Measurements from ENCODE around the gene CDCA7L.
"Not testable (repeated sequence)": the region's sequence is repeated elsewhere in the genome, so short reads cannot be mapped to it uniquely, and the experiment has no call there.

The CDCA7L gene

DNA sequence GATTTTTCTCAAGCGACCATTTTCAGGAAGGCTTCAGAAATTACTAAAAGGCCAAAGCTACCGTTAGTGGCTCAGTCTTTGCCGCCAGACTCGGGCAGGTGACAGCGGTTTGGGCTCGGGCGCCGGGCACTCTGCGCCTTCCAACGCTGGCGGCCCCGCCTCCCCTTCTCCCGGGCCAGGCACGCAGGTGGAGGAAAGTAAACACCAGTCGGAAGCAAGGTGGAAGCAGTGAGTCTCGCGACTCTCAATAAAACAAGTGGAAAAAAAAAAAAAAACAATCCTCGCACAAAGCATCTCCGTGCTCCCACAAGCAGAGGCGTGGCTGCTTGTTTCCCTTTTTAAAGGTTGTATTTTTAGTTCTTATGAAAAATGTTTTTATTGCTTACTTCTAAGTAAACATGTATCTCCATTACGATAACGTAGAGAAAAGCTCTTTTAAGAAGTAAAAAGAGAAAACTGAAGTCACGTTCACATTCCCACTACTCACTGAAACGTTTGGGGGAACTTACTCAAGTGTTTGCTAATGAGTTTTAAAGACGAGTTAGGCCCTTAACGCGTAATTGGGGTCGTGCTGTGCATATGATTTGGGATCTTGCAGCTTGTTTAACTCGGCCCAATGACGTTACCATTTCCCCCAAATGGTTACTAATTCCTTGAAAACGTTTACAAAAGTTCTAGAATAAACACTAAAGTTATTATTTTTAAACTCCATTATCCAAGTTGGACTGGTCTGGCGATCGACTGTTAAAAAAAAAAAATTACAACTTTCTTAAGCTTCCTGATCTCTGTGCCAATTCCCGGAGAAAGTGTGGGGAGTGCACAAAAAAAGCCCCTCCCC is 864 bp downstream of the CDCA7L start:
- no peak for DNase-seq (ENCODE audit: low spot score)
- no peak for FAIRE-seq

DNA sequence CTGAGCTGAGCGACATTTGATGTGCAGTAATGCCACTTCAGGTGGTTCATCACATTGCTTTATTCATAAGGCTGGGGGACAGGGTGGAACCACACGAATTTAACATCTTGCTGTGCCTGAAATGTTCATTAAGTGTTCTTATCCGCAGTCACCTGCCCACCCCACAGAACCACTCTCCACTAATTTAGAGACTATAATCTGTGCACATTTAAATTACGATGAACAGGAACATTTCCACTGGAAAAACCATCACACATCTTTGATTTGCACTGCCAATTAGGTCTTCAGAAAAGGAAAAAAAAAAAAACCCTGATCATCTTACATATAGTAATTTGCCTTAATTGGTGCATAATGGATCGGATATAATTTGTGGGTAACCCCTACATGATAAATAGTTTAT is 2.3 kb downstream of the CDCA7L start:
- DNase-seq (ENCODE audit: low spot score) (no peak), FAIRE-seq (no peak)

DNA sequence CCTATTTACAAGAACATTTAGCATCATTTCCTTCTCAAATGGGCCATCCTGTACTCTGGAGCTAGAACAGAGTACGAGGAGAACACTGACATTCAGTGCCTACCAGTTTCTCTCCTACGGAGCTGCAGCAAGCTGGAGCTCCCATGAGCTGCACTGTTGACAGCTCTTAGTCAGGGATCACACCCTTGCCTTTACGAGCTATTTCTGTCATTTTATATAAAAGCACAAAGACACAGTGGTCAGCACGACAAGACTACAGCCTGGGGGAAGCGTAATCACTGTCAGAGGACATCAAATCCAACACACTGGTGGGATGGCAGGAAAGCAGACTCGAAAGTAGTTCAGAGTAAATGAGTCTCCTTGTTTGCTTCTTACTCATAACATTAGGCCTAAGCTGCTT is 2.7 kb downstream of the CDCA7L start:
- FAIRE-seq = no peak
- DNase-seq (ENCODE audit: low spot score) = no peak

DNA sequence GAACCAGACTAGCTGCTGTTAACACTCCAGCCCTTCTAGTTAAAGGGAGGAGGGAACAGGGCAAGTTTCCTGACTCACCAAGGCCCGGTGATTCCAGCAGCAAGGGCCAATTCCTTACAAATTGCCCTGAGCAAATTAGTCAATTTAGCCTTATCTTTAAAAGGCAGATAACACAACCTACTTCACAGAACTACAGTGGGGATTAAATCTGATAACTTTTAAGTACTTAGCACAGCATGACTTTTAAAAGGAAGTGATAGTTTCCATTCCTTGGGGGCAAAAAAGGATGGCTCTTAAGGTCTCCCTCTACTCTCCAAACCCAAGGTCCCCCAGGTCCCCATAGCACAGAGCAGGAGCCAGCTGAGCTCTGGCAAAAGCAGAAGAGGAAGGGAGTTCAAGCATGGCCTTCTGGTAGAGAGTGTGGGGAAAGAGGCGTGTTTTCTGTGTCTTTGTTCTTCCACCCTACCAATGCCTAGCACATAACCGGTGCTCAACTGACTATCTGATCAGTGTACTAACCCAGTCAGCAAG is 4.0 kb downstream of the CDCA7L start:
- FAIRE-seq (peak; percentile 22), DNase-seq (ENCODE audit: low spot score) (no peak)

DNA sequence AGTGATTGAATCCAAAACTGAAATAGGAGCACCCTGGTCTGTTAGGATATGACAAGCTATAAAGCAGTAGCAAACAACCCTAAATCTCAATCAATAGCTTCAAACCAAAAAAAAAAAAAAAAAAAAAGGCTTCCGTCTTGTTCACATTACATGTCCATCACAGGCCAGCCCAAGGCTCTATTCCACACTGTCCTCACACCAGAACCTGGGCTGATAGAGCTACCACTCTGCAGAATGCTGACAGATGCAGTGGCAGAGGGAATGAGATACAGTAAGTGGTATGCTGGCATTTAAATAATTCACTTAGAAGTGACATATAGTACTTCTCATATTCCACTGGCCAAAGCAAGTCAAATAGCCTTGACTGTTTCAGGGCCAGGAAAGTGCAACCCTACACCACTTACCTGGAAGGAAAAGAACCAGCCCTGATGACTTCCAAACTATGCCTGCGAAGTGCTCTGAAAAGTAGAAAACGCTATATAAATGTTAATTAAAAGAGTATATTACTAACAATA is 5.8 kb downstream of the CDCA7L start:
- FAIRE-seq = no peak
- no peak for DNase-seq (ENCODE audit: low spot score)

DNA sequence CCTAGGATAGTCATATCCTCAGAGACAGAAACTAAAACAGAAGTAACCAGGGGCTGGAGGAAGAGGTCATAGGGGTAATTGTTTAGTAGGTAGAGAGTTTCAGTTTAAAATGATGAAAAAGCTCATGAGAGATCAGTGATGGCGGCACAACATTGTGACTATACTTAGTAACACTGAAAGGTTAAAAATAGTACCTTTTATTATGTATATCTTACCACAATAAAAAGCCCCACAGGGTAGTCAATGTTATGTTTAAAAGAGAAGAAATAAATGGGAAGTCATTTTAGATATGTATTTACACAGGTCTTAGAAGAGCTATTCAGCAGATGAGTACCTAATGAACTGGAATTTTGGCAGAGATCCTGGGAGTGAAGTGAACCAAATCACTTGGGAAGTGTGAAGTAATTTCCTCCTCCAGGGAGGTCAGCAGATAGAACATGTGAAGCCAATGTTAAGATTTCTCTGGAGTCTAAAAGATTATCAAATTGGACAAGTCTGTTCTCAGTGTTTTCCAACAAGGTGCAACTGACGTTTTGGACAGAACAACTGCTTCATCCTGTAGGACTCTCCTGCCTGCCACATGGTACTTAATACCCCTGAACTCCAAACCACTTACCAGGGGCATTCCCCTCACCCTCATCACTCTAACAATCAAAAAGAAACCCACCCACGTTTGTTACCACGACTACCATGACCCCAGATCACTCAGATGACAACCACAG is 6.4 kb downstream of the CDCA7L start:
- FAIRE-seq = peak; percentile 97
- DNase-seq (ENCODE audit: low spot score) = peak; percentile 87

DNA sequence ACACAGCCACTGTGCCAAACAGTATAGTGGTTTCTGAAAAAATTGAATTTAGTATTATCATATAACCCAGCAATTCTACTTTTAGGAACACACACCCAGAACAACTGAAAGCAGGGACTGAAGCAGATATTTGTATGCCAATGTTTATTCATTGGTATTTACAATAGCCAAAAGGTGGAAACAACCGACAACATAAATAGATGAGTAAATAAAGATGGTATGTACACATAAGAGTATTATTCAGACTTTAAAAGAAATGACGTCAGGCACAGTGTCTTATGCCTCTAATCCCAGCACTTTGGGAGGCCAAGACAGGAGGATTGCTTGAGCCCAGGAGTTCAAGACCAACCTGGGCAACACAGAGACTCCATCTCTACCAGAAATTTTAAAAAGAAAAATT is 7.2 kb downstream of the CDCA7L start:
- DNase-seq (ENCODE audit: low spot score) = no peak

DNA sequence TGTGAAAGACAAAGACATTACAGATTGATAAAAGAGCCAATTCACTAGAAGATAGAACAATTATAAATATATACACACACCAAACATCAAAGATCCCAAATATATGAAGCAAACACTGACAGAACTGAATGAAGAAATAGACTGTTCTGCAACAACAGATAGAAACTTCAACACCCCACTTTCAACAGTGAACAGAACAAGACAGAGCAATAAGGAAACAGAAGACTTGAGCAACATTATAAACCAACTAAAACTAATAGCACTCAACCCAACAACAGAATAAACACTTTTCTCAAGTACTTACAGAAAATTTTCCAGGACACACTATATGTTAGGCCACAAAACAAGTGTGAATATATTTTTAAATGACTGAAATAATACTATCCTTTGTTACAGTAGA is 10.9 kb downstream of the CDCA7L start:
- no peak for FAIRE-seq
- no peak for DNase-seq (ENCODE audit: low spot score)

More for the DNA sequence above, 7.2 kb downstream of the CDCA7L start:
- no peak for FAIRE-seq

DNA sequence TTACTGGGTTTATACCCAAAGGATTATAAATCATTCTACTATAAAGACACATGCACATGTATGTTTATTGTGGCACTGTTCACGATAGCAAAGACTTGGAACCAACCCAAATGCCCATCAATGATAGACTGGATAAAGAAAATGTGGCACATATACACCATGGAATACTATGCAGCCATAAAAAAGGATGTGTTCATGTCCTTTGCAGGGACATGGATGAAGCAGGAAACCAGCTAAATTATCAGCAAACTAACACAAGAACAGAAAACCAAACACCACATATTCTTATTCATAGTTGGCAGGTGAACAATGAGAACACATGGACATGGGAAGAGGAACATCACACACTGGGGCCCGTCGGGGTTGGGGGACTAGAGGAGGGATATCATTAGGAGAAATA is 12.4 kb downstream of the CDCA7L start:
- not testable (repeated sequence) for FAIRE-seq; DNase-seq (ENCODE audit: low spot score)

DNA sequence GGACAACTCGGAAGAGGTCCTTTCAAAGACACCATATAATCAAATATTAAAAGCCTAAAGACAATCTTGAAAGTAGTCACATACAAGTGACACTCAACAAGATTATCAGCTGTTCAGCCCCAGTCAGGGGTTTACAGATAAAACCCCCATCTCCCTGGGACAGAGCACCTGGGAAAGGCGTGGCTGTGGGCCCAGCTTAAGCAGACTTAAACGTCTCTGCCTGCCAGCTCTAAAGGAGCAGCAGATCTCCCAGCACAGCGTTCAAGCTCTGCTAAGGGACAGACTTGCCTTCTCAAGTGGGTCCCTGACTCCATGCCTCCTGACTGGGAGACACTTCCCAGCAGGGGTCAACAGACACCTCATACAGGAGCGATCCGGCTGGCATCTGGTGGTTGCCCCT is 18.0 kb downstream of the CDCA7L start:
- DNase-seq (ENCODE audit: low spot score) = no peak
- FAIRE-seq = no peak

DNA sequence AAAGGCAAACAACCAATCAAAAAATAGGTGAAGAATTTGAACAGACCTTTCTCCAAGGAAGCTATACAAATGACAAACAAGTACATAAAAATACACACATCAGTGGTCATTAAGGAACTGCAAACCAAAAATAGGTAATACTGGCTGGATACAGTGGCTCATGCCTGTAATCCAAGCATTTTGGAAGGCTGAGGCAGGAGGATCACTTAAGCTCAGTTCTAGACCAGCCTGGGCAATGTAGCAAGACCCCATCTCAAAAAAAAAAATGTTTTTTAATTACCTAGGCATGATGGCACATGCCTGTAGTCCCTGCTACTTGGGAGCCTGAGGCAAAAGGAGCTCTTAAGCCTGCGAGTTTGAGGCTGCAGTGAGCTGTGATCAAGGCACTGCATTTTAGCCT is 19.3 kb downstream of the CDCA7L start:
- no peak for FAIRE-seq
- DNase-seq (ENCODE audit: low spot score) = no peak

DNA sequence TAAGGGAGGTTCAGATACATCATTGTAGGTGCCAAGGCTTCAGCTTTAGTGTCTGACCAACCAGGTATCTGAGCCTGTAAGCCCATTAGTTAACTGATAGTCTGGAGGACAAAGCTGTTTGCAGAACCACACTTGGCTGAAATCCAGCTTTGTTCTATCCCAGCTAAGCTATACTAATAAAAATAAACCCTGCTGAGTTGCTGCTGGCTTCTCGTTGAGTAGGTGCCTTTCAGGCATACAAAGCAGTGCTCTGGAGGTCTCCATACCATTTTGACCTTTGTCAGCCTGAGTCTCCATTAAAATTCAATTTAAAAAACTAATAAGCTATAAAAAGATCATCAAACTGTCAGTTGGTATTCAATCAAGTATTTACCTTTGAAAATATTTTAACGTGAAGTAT is 22.0 kb downstream of the CDCA7L start:
- DNase-seq (ENCODE audit: low spot score) (no peak), FAIRE-seq (no peak)

DNA sequence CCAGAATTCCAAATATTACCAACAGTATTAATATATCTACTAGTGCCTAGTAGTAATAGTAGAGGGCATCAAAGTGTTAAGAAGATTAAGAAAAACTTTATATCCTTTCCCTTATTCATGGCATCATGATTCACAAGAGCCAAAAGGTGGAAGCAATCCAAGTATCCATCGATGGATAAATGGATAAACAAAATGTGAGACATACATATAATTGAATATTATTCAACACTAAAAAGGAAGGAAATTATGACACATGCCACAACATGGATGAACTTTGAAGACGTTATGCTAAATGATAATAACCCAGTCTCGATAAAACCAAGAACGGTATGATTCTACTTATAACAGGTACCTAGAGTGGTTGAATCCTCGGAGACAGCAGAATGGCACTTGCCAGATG is 23.1 kb downstream of the CDCA7L start:
- FAIRE-seq (no peak), DNase-seq (ENCODE audit: low spot score) (no peak)

DNA sequence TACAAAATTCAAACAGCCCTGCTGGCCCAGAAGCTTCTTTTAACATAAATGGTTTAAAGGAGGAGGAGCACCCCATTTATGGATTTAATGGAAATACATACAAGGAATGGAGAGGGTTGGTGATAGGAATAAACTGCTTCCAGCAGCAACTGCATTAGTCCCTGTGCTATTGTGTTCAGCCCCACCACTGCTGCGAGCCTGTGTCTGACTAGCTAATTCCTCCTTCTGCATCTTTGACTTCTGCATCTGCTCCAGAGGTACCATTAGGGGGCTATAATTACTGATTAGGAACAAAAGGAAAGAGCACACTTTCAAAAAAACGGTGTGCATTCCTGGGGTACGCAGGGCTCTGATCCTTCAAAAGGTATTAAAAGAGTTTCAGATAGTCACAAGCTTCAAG is 24.8 kb downstream of the CDCA7L start:
- DNase-seq (ENCODE audit: low spot score) = no peak
- no peak for FAIRE-seq

DNA sequence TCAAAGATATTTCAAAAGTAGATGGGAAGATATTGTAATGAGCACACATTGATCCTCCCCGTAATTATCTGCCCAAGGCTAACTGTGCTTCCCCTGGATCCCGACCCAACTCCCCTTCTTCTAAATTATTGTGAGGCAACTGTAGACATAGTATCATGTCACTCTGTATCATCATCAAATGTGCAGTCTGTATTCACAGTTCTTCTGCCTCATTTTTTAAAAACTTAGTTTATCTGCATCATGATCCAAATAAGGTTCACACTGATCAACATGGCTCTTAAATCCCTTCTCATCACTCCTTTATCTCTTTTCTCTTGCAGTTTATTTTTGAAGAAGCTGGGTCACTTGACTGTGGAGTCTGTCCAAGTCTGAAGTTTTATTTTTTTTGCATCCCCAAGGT is 27.5 kb downstream of the CDCA7L start:
- DNase-seq (ENCODE audit: low spot score) (no peak), FAIRE-seq (no peak)

DNA sequence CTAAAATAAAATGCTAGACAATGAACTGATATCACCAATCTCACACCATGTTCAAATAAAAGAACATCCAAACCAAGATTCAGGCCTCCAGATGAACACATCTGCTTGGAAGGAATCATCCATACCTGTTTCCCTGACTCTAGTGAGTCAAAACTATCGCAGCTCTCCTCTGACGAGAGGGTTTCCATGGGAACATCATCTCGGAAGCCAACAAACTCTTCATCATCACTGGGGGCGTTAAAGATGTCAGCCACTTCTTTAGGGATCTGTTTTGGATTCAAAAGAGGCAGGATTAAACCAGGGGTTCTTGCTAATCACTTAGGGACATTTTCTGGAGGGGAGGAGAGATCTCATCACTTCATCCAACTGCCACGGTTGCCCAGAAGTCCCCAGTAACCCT is 29.1 kb downstream of the CDCA7L start:
- no peak for FAIRE-seq
- no peak for DNase-seq (ENCODE audit: low spot score)

DNA sequence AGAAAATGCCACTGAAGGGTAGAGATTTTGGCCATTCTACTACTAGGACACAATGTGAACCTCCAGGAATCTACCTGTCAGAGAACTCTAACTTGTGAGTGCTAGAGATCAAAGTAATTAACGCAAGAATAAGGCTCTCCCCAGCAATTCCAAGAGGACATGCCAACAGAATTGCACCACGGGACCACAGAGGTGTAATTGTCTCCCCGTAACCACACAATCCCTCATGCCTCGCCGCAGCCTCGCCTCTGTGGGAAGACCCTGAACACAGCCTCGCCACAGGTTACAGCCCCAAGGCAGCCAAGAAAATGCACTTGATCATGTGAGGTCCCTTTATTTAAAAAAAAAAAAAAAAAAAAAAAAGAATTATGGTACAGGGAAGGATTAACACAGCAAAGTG is 29.5 kb downstream of the CDCA7L start:
- FAIRE-seq (no peak), DNase-seq (ENCODE audit: low spot score) (no peak)

DNA sequence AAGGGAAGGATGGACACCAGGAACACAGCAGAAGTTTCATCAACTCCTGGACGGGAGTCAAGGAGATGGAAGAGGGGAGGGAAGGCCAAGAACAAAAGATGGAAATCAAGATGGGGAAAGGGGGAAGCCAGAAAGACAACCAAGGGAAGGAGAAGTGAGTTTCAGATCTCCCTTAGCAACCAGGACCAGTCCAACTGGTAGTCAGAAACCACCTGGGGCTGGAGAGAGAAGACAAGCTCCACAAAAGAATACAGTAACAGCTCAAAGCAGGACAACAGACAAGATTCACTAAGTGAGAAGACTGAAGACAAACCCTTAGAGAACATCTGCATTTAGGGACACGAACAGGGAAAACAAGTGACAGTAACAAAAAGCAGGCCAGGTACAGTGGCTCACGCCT is 30.6 kb downstream of the CDCA7L start:
- no peak for DNase-seq (ENCODE audit: low spot score)
- FAIRE-seq = no peak

DNA sequence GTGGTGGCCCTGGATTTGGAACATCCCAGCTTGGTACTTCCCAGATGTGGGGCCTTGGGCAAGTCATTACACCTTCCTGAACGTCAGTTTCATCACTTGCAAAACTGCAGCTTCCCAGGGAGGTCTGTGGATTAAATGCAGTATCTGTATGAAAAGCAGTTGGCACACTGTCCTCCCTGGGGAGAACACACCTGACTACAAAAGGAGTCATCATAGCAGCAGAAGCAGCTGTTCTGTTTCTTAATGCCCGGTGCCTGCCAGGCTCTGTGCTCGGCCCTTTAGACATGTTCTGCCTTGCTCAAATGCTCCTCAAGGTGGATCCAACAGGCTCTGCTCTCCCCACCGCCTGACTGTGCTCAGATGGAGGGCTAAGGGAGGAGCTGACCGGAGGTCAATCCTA is 31.0 kb downstream of the CDCA7L start:
- DNase-seq (ENCODE audit: low spot score) (no peak), FAIRE-seq (no peak)

DNA sequence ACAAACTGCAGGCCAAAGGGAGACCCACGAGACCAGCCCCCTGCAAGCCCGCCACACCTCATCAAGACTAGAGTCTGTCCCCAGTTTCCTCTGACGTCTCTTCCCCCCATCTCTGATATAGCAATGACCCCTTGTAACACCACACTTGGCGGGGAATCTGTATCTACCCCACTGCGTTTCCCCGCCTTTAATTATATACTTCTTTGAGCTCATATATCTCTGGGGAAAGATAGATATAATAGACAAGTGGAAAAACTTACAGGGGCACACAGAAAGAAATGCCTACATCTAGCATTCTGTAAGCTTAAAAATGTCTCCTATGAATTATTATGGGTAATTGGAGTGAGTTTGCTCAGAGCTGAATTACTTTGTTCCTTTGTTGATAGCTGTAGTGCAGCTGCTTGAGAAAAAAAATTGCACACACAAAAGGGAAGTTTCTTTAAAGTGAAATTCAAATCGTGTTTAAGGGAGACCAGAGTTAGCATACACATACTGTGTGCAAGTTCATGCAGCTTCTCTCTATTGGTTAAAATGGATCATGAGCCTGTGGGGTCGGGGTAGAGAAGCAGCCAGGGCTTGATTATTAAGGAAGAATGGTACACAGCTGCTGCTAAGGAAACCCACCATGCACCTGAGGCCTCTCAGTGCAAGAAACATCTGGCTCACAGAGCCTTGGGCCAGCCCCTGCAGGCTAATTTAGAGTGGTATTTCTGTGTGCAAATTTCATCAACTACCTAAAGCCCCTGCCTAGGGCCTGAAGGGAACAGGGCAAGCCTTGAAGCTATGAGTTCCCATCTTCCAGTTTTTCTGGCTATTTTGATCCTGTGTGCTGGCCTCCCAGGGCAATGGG is 32.5 kb downstream of the CDCA7L start:
- FAIRE-seq = no peak
- DNase-seq (ENCODE audit: low spot score) = no peak

DNA sequence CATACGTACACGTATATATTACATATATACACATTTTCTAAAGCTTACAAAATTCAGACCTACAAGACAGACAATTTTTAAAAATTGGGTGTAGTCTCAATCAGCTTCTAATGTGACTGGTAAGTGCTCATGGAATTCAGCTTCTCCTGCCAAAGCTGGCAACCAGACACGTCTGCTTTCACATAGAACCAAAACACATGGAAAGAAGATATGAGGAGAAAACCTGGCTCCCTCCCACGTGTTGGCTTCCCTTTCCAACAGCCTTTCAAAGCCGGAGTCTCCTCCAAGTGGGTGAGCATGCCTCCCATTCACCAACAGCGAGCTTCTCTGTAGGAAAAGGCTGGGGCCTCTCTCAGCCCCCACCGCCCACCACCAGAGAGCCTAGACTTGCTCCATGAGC is 33.4 kb downstream of the CDCA7L start:
- FAIRE-seq (no peak), DNase-seq (ENCODE audit: low spot score) (no peak)

Measured in RCC 7860 (cell line).